HG03097 (cell line): Measurements from ENCODE around the gene TRDN.
"Not testable (repeated sequence)": the region's sequence is repeated elsewhere in the genome, so short reads cannot be mapped to it uniquely, and the experiment has no call there.

Experiments used
- ATAC-seq: cut with Tn5 transposase; IDR thresholded peaks from one replicate; pipeline ENCODE4 v1.9.1; 2021; ENCODE audit not compliant: unreplicated experiment, low FRiP score

Gene TRDN

DNA sequence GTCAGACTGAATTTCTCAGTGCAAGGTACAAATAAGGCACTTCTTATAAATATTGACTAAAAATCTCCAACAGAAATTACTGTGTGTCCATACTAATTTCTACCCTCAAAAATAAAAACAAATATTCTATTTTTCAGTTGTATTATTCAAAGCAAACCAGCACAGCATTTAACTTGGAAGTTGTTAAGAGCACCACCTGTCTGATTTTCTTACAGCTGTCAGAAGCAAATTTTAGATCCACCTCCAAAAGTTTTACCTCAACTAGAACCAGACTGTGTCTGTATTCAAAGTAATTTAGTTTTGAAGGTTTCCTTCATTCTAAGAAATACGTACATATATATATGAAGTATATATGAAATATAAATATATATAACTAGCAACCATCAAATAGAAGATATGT is 1.2 kb downstream of the TRDN start:
- ATAC-seq = no peak

- ATAC-seq = no peak
Observed at GRCh38 chr6:123635144-123635543, 1.6 kb downstream of the TRDN start.

- no peak for ATAC-seq
Observed at GRCh38 chr6:123632641-123633040, 4.1 kb downstream of the TRDN start.

- ATAC-seq = no peak
Observed at GRCh38 chr6:123629258-123629941, 7.3 kb downstream of the TRDN start.

GRCh38 chr6:123625696-123626095 is 11.1 kb downstream of the TRDN start:
- no peak for ATAC-seq

DNA sequence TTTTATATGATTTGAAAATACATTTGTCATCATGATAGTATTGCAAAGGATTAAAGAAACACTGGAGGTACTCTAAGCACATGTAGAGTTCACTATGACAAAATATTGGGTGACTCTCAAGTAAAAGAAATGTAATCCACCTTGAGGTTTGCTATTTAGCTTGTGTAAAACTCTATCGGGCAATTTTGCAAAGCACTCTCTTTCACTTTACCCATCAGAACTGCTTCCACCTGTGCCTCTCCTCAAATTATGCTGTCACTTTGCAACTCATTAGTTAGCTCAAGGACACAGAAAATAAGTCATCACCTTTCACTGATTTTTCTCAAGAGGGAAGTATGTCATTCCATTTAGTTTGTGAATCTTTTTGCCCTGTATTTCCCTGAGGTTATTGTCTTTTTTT is 14.0 kb downstream of the TRDN start:
- no peak for ATAC-seq

DNA sequence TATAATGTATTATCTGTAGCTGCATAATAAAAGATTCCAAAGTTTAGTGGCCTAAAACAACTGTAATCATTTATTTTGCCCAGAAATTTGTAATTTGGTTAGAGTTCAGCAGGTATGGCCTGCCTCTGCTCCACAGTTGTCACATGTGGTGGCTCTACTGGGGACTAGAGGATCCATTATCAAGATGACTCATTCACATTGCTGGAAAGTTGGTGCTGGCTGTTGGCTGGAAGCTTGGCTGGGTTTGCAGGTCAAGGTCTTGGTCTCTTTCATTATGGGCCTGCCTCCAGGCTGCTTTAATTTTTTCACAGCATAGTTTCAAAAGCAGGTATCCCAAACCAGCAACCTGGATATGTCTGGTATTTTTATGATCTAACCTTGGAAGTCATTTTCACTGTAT is 17.6 kb downstream of the TRDN start:
- no peak for ATAC-seq

DNA sequence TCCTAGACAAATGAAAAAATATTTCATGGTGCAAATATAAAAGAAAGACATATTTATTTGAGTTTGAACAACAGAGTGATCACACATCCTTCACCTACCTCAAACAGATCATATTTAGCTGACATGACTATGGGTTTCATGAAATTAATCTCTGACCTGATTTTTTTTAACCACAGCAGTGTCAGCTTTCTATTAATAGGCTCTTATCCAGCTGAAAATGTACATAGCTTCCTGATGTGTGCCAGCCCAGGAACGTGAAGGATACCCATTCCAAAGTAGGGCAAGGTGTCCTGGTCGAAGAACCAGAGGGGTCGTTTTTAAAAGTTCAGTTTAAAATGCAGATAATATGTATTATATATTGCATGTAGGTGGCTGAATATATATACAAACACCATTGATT is 19.8 kb downstream of the TRDN start:
- no peak for ATAC-seq

DNA sequence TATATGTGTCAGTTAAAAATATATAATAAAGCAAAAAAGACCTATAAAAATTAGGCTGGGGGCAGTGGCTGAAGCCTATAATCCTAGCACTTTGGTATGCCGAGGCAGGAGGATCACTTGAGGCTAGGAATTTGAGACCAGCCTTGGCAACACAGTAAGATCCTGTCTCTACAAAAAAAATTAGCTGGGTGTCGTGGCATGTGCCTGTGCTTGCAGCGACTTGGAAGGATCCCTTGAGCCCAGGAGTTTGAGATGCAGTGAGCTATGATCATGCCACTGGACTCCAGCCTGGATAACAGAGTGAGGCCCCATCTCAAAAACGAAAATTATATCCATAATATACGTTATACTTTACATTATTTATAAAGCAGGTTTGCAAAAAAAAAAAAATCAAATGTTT is 20.7 kb downstream of the TRDN start:
- ATAC-seq = no peak

DNA sequence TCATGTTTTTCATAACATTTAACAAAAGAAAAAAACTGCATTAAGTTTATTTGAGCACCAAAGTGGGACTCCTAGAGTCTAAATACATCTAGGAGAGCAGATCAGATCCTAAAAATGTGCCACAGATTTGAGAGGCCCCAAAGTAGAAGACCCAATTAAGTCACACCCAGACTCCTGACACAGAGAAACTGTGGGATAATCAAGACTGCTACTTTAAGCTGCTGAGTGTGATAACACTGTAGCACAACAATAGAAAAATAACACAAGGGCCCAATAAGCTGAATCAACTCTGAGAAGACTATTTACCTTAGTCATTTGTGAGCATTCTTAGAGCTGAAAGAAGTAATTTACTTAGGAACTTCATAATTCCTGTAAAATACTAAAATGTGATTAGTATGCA is 26.0 kb downstream of the TRDN start:
- ATAC-seq = no peak

DNA sequence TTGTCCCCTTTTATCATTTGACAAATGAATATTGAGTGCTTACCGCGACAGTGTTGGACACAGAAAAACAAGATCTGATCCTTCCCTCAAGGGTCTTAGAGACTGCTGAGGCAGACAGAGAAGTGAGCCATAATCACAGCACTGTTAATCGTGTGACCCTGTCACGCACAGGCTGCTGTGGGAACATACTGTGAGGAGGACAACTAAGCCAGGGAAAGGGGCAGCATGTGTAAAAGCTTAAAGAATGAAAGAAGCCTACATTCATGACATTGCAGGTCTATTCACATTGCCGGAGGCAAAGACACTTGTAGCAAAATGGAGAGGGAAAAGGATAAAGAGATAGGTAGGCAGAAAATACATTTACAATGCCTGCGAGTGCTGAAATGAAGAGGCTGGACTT is 32.7 kb downstream of the TRDN start:
- no peak for ATAC-seq

DNA sequence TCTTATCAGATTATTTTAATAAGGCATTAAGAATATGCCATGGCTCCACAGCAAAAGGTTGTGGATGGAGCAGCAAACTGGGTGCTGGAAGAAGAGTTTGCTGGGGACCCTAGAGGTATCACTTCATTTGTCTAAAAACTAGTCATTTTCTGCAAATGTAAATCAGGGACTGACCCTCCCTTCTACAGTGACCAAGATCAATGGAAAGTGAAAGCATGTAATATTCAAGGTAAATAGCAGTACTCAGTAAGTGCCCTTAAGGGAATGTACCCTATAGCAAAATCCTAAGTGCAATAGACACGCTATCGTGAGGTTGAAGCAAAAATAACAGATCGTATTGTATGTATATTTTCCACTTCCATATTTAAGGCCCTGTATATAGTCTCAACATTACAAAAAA is 38.7 kb downstream of the TRDN start:
- ATAC-seq = no peak

DNA sequence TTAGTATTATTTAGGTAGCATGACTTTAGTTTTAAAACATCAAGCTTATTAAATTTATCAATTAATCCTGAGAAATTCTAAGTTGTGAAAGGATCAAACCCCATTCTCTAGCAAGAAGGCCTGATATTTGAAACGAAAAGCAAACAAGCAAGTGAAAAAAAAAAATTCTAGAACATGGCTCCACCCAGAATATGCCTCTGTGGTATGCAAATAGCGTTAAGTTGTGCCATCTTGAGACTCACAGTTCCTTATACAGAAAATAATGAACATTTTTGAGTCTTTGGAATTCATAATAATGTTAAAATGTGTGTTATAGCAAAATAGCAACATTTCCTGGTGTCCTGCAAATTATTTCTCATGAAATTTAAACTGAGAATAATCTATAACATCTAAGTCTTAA is 42.0 kb downstream of the TRDN start:
- ATAC-seq = no peak

GRCh38 chr6:123592426-123592825 is 44.3 kb downstream of the TRDN start:
- ATAC-seq = no peak

DNA sequence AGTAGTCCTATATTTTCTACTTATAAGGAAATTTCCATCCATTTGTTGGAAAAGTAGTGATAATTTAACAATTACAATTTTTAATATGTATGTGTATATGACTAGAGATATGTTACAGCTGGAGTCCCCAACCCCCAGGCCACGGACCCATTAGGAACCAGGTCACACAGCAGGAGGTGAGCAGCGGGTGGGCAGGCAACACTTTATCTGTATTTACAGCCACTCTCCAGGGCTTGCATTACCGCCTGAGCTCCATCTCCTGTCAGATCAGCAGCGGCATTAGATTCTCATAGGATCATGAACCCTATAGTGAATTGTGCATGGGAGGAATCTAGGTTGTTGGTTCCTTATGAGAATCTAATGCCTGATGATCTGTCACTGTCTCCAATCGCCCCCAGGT is 46.8 kb downstream of the TRDN start:
- ATAC-seq = no peak

- no peak for ATAC-seq
Observed at GRCh38 chr6:123589317-123589716, 47.4 kb downstream of the TRDN start.

DNA sequence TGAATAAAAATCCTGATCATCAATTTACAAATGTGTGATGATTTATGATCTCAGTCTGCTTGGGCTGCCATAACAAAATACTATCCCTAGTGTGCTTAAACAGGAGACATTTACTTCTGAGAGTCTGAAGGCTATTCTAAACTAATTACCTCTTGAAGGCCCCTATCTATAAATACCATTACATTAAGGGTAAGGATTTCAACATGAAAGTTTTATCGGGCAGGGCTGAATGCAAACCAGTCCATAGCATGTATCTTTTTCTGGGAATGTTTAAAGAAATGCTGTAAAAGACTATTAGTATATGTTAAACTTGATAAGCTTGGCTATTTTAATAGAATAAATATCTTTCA is 48.2 kb downstream of the TRDN start:
- ATAC-seq = no peak

GRCh38 chr6:123587838-123588545 is 48.8 kb downstream of the TRDN start:
- ATAC-seq = no peak

DNA sequence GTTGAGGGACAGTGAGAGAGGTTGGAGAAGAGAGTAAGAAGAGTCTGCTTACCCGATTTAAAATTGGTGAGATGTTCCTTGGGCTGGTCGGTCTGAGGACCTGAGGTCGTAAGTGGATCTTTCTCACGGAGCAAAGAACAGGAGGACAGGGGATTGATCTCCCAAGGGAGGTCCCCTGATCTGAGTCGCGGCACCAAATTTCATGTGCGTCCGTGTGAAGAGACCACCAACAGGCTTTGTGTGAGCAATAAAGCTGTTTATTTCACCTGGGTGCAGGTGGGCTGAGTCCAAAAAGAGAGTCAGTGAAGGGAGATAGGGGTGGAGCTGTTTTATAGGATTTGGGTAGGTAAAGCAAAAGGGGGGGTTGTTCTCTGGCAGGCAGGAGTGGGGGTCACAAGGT is 49.3 kb downstream of the TRDN start:
- not testable (repeated sequence) for ATAC-seq

DNA sequence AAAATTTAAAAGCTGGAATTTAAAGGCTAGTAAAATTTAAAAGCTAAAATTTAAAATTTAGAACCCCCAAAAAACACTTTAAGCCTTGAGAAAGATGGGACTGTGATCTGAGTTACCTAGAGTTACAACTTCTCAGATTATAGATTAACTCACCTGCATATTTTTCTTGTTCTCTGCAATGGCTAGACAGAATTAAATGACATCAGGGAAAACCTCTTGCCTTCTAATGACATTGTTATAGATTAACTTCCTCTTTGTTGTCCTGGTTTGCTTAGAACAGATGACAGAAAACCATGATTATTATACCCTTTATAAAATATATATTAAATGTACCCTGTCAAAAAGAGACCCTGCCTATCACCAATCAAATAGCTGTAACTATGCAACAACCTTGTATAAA is 56.4 kb downstream of the TRDN start:
- ATAC-seq = no peak

DNA sequence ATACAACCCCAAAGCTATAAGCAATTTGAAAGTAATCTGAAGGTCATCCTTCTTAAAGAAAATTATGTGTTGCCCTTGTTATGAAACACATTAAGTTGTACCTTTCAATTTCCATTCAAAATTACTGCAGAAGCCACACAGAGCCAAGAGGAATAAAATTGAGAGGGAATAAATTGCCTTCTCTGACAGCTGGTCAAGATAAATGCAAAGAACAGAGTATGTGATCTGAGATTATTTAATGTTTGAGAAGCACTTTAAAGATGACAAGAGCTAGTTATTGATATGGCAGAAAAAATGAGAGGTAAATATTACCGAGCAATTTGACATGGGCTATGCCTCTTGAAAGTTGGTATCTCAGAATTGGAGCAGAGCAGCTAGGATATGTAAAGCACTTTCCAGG is 61.6 kb downstream of the TRDN start:
- no peak for ATAC-seq

GRCh38 chr6:123570813-123571684 is 65.7 kb downstream of the TRDN start:
- ATAC-seq = no peak
